Upper lobe of right lung (tissue), 1 donor: Measurements from ENCODE around the gene IQCH. TPM values are rescaled to one million over a fixed set of nuclear protein-coding genes. Genes with fewer than 3 reads are reported as not detected.

ENCODE experiments used
- ATAC-seq: fragments of 200-7000 bp; cut with Tn5 transposase; one replicate; pipeline ENCODE4 v1.9.1; 2020; ENCODE audit warnings: mild to moderate bottlenecking, moderate library complexity
- DNase-seq: peaks from one replicate; pipeline ENCODE4 v3.0.0-alpha.2; 2020
- H3K27ac ChIP-seq: fragments of 200-600 bp; one replicate; pipeline ENCODE4 v1.8.0; 2022
- H3K27me3 ChIP-seq: fragments of 200-600 bp; one replicate; pipeline ENCODE4 v1.8.0; 2022; ENCODE audit warnings: mild to moderate bottlenecking
- H3K36me3 ChIP-seq: fragments of 200-600 bp; one replicate; pipeline ENCODE4 v1.8.0; 2022
- H3K4me1 ChIP-seq: fragments of 200-600 bp; one replicate; pipeline ENCODE4 v1.8.0; 2022
- H3K4me3 ChIP-seq: fragments of 200-600 bp; one replicate; pipeline ENCODE4 v1.8.0; 2022; ENCODE audit warnings: mild to moderate bottlenecking
- H3K9me3 ChIP-seq: fragments of 200-600 bp; one replicate; pipeline ENCODE4 v1.8.0; 2022
- intact Hi-C: fragments of 100-400 bp; cut with DNase I; formaldehyde crosslinking; loops from one replicate; pipeline ENCODE4 v1.11.0; 2022
- total RNA-seq: library from RNA; stranded (reverse); fragmentation: NEBNext Ultra II Directional; extraction: Animal tissue kit (Norgen Biotek cat#: 25700); gene quantifications from one replicate; pipeline ENCODE4 v1.2.1, GENCODE V29; 2021
- TF ChIP-seq, protein P1 (sequence below): fragments of 200-600 bp; IDR thresholded peaks from one replicate; pipeline ENCODE4 v1.8.0; 2022; ENCODE audit warnings: antibody characterized with exemption
- donor health status: DM: no; HTN: yes; CAD: no; lungs with severe emphysema.

IQCH gene
- total RNA-seq, 1 donor from 2014 or later: 0.93 TPM

DNA sequence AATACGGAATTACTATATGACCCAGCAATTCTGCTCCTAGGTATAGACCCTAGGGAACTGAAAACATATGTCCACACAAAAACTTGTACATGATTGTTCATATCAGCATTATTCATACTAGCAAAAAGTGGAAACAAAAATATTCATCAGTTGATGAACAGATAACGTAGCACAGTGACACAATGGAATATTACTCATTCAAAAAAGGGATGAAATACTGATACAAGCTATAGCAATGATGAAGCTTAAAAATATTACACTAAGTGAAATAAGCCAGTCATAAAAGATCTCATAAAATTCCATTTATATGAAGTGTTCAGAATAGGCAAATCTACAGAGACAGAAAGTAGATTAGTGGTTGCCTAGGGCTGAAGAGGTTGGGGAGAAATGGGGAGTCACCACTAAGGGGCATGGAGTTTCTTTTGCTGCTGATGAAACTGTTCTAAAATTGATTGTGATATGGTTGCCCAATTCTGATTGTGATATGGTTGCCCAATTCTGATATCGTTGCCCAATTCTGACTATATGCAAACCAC is 276.9 kb downstream of the IQCH start:
- Histone ChIP-seq H3K4me1 (no peaks in the 10 kb centered on the region), H3K27ac (no peak overlapping the region), H3K36me3 (peaks cover 12% of the 10 kb centered on the region), H3K27me3 (no peaks in the 10 kb centered on the region), H3K4me3 (no peak overlapping the region), H3K9me3 (no peaks in the 10 kb centered on the region)
- intact Hi-C loops: no loop called here
- ATAC-seq (no peak), DNase-seq (no peak)
- TF ChIP-seq, protein P1, sequence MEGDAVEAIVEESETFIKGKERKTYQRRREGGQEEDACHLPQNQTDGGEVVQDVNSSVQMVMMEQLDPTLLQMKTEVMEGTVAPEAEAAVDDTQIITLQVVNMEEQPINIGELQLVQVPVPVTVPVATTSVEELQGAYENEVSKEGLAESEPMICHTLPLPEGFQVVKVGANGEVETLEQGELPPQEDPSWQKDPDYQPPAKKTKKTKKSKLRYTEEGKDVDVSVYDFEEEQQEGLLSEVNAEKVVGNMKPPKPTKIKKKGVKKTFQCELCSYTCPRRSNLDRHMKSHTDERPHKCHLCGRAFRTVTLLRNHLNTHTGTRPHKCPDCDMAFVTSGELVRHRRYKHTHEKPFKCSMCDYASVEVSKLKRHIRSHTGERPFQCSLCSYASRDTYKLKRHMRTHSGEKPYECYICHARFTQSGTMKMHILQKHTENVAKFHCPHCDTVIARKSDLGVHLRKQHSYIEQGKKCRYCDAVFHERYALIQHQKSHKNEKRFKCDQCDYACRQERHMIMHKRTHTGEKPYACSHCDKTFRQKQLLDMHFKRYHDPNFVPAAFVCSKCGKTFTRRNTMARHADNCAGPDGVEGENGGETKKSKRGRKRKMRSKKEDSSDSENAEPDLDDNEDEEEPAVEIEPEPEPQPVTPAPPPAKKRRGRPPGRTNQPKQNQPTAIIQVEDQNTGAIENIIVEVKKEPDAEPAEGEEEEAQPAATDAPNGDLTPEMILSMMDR: no peak

DNA sequence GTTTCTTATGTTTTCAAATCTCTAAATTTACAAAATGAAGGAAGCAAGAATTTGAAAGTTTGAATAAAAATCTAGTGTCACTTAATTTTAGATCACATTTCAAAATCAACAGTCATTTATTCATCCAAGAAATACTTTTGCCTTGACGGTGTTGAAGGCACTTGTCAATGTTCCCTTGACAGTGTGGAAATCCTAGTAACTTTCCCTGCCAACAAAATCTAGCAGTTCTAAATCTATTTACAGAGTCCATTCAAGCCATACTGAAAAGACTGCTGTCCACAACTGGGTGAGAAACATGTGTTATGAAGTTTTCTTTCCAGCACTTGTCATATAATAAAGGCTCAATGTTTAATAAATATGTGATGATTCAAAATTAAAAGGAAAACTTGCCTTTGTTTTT is 279.3 kb downstream of the IQCH start:
- no peaks in the 10 kb centered on the region for H3K4me1 ChIP-seq
- no peaks in the 10 kb centered on the region for H3K9me3 ChIP-seq
- H3K4me3 ChIP-seq: no peak overlapping the region
- H3K27me3 ChIP-seq: no peaks in the 10 kb centered on the region
- peaks cover 6% of the 10 kb centered on the region for H3K36me3 ChIP-seq
- no peak for DNase-seq
- TF ChIP-seq, protein P1: no peak
- no peak overlapping the region for H3K27ac ChIP-seq
- intact Hi-C loops: no loop called here
- no peak for ATAC-seq

DNA sequence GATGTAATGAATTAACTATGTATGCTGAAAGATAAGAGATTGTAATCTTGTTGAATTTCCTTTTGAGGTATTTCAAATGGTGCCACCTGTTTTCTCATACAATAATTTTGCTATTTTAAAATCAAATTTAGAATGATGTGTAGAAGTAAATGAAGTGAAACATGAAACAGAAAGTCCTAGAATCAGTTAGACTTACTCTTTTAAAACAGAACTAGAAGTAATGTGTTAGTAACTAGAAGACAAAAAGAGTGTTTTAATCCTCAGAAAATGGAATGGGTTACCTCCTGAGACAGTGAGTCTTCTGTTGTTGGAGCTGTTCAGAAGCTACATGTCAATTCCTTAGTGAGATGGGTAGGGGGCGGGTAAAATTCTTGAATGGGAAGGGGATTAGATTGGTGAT is 279.8 kb downstream of the IQCH start:
- intact Hi-C loops: no loop called here
- Histone ChIP-seq H3K4me1 (no peaks in the 10 kb centered on the region), H3K27me3 (no peaks in the 10 kb centered on the region), H3K9me3 (no peaks in the 10 kb centered on the region), H3K4me3 (no peak overlapping the region), H3K27ac (no peak overlapping the region), H3K36me3 (peaks cover 4% of the 10 kb centered on the region)
- TF ChIP-seq, protein P1: no peak
- ATAC-seq (no peak), DNase-seq (no peak)

DNA sequence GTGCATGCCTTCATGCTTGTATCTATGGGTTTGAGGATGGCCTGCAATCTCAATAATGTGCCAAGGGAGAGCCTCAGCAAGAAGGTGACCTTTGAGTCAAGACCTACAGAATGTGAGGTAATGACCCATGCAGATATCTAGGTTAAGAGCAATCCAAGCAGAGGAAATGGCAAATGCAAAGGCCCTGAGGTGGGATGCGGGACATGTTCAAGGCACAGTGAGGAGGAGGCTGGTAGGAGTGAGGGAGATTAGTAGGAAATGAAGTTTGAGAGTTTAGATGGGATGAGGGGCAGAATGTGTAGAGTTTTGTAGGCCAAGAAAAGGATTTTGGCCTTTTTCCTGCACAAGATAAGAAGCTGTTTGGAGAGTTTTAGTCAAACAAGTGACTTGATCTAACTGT is 283.2 kb downstream of the IQCH start:
- TF ChIP-seq, protein P1: no peak
- H3K27ac ChIP-seq: no peak overlapping the region
- ATAC-seq (no peak), DNase-seq (no peak)
- H3K9me3 ChIP-seq: no peaks in the 10 kb centered on the region
- no peak overlapping the region for H3K4me3 ChIP-seq
- no peaks in the 10 kb centered on the region for H3K27me3 ChIP-seq
- intact Hi-C loops: no loop called here
- no peaks in the 10 kb centered on the region for H3K4me1 ChIP-seq
- no peaks in the 10 kb centered on the region for H3K36me3 ChIP-seq

DNA sequence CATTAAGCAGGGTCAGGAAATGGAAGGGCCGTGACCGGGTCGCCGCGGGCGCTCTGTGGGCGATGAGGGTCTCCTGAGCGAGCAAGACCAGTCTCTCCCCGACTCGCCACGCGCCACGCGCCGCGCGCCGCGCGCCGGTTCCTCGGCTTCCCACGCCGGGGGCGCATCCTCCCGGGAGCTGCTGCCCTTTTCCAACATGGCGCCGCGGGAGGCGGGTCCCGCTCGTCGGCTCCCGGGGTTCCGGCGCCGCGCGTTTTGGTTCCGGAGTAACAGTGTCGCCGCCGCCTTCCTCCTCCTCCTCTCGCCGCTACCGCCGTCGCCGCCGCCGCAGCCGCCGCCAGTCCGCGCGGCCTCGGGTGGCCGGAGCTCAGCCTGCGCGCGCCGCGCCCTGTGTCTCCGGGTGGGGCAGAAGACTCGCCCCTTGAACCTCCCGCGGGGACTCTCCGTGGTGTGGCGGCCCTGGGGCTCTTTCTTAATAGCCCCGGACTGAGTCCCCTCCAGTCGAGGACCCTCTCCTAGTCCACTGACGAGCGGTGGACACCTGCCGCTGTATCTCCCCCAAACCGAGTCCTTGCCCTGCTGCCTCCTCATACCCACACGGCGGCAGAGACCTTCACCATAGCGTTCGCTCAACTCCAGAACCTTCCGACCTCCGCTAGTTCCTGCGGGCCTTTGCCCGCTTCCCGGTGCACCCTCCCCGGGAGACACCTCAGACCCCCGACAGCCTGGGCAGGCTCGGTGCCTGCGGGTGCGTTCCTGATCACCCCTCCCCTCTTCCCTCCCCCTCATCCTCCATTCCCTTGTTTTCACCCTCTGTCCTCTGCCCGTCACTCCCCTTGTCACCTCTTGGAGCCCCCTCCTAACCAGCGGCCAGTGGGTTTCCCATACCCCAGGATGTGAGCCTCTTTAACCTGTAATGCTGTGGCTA is 288.1 kb downstream of the IQCH start, which contains the start of gene MAP2K5:
Gene MAP2K5, plus strand, starts transcription at position 284 of the 928 bp plus-strand sequence. Its CDS starts 633 bp downstream, at position 917.
- ATAC-seq (peak; percentile 97), DNase-seq (peak; percentile 94)
- Histone ChIP-seq H3K4me1 (peaks cover 9% of the 10 kb centered on the region), H3K27ac (peak within 1 kb of the TSS; percentile 83), H3K36me3 (peaks cover 8% of the 10 kb centered on the region), H3K27me3 (no peaks in the 10 kb centered on the region), H3K9me3 (no peaks in the 10 kb centered on the region), H3K4me3 (peak within 1 kb of the TSS; percentile 71)
- TF ChIP-seq, protein P1: no peak
- intact Hi-C loops: no loop called here
